ENCODE data around the gene SPOCK2. TPM values are rescaled to one million over a fixed set of nuclear protein-coding genes. Genes with fewer than 3 reads are reported as not detected.

SPOCK2 gene
- total and polyA plus RNA-seq, 2 of the 4 experiments (the other 2 are of a cell fraction) = 0.02 TPM; not detected in 1

DNA sequence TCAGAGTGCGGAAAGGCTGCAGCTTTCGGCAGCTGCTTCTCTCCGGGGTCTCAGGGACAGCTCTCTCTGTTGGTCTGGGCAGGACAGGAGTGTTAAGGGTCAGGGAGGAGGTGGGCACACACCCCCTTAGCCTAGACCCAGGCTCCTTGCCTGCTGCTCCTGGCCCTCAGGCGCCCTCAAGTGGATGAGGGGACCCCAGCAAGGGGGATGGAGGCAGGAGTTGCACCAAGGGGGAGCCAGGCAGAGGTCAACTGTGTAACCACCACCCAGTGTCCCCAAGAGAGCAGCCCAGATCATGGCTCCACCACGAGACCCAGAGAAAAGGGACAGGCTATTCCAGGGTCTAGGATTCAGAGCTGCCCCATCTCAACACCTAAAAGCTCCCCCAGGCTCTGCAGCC lies 26.9 kb downstream of the SPOCK2 start:
- ATAC-seq (ENCODE audit: low read depth) (0 out of 2 replicates have a peak, but pooled peaks have one; percentile 29), DNase-seq (no peak)
- Histone ChIP-seq H3K9ac (ENCODE audit: low read depth, low read length) (no peak overlapping the region), H2BK5ac (ENCODE audit: low read depth, low read length, poor library complexity, severe bottlenecking) (no peak overlapping the region), H3K27ac (ENCODE audit: insufficient read depth, low read length) (no peak overlapping the region), H3K18ac (ENCODE audit: low read depth, low read length) (no peak overlapping the region), H3K79me1 (ENCODE audit: low read depth in 1 of 2, low read length in 2 of 2) (no peaks in the 10 kb centered on the region), H3K27me3 (ENCODE audit: control insufficient read depth, insufficient read depth, low read length) (peaks cover 40% of the 10 kb centered on the region), H2BK120ac (ENCODE audit: low read depth, low read length) (no peak overlapping the region), H3K23ac (ENCODE audit: low read depth, low read length) (no peak overlapping the region), H3K56ac (ENCODE audit: extremely low read depth, insufficient read depth, low read length) (no peak overlapping the region), H3K14ac (replicated peaks; ENCODE audit: low read depth, low read length) (no peak overlapping the region), H4K91ac (ENCODE audit: insufficient read depth, low read depth, low read length) (no peak overlapping the region), H2BK20ac (ENCODE audit: low read depth, low read length) (no peak overlapping the region), H3K9me3 (ENCODE audit: control insufficient read depth, insufficient read depth, low read length) (no peaks in the 10 kb centered on the region), H3K36me3 (ENCODE audit: control insufficient read depth, insufficient read depth, low read length) (no peaks in the 10 kb centered on the region), H3K9me1 (ENCODE audit: insufficient read depth, low read length) (no peaks in the 10 kb centered on the region), H4K20me1 (ENCODE audit: insufficient read depth, low read length) (no peaks in the 10 kb centered on the region), H3K4me2 (ENCODE audit: low read depth, low read length) (no peak overlapping the region), H3K4ac (ENCODE audit: low read depth, low read length) (no peak overlapping the region), H3K4me1 (ENCODE audit: control insufficient read depth, insufficient read depth, low read length) (no peaks in the 10 kb centered on the region), H2BK15ac (ENCODE audit: low read depth, low read length) (no peak overlapping the region), H3K4me3 (ENCODE audit: insufficient read depth, low read depth, low read length) (no peak overlapping the region), H4K5ac (ENCODE audit: low read depth, low read length) (no peak overlapping the region), H2AFZ (replicated peaks; ENCODE audit: low read length, poor library complexity) (no peak overlapping the region), H4K8ac (ENCODE audit: low read depth in 2 of 2, low read length in 2 of 2) (no peak overlapping the region), H2AK5ac (ENCODE audit: low read depth, low read length) (no peak overlapping the region), H2AK9ac (replicated peaks; ENCODE audit: low read depth, low read length, poor library complexity) (no peak overlapping the region)
- intact Hi-C loops (cut with micrococcal nuclease) (no loop called here), dilution Hi-C loops (cut with HindIII; ENCODE audit: low sequenced_read_pairs, unreplicated experiment) (no loop called here), in situ Hi-C loops (cut with MboI; ENCODE audit: low sequenced_read_pairs) (no loop called here)
- BruUV-seq (replicated peaks) = no TSS peak
- TF ChIP-seq MXI1 (IDR thresholded peaks at IDR 0.05; ENCODE audit: borderline replicate concordance, low read depth, low read length) = no peak
- TF ChIP-seq, protein P1, sequence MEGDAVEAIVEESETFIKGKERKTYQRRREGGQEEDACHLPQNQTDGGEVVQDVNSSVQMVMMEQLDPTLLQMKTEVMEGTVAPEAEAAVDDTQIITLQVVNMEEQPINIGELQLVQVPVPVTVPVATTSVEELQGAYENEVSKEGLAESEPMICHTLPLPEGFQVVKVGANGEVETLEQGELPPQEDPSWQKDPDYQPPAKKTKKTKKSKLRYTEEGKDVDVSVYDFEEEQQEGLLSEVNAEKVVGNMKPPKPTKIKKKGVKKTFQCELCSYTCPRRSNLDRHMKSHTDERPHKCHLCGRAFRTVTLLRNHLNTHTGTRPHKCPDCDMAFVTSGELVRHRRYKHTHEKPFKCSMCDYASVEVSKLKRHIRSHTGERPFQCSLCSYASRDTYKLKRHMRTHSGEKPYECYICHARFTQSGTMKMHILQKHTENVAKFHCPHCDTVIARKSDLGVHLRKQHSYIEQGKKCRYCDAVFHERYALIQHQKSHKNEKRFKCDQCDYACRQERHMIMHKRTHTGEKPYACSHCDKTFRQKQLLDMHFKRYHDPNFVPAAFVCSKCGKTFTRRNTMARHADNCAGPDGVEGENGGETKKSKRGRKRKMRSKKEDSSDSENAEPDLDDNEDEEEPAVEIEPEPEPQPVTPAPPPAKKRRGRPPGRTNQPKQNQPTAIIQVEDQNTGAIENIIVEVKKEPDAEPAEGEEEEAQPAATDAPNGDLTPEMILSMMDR (conservative IDR thresholded peaks at IDR 0.05; ENCODE audit: low read depth, low read length) = peak; percentile 21; the same call in 1 of the 2 replicates
- ChIA-PET POLR2A (ENCODE audit: unreplicated experiment) (no interaction called here), CTCF (no interaction called here)
- 60% methylated on average over 2 of the region's 5 CpGs; no CpG with 5 or more reads in 1 of the 2 experiments for WGBS, 2 experiments (ENCODE audit: extremely low coverage in 2 of 2, insufficient read length in 1 of 2)
